Neuronal stem cell (in vitro differentiated cells): ENCODE measurements around the gene FBXL13.
"Not testable (repeated sequence)": the region's sequence is repeated elsewhere in the genome, so short reads cannot be mapped to it uniquely, and the experiment has no call there.

ENCODE experiments used
- DNase-seq: peaks from one replicate; pipeline ENCODE4 v3.0.0-alpha.2; 2013; ENCODE audit warnings: low spot score
- H2AFZ ChIP-seq: one replicate; pipeline ENCODE4 v1.6.1; 2013; ENCODE audit warnings: mild to moderate bottlenecking, low read length, inconsistent platforms
- H2AK5ac ChIP-seq: 2 replicates; pipeline ENCODE4 v1.6.1; 2013; ENCODE audit warnings: low read depth, mild to moderate bottlenecking, inconsistent platforms, low read length, moderate library complexity, mixed read lengths
- H2BK120ac ChIP-seq: 2 replicates; pipeline ENCODE4 v1.6.1; 2013; ENCODE audit warnings: low read depth, mild to moderate bottlenecking, inconsistent platforms, low read length, moderate library complexity, mixed read lengths
- H2BK12ac ChIP-seq: one replicate; pipeline ENCODE4 v1.6.1; 2013; ENCODE audit warnings: low read length, inconsistent platforms
- H2BK15ac ChIP-seq: 2 replicates; pipeline ENCODE4 v1.6.1; 2013; ENCODE audit warnings: mild to moderate bottlenecking, low read length, inconsistent platforms, mixed read lengths
- H2BK5ac ChIP-seq: one replicate; pipeline ENCODE4 v1.6.1; 2013; ENCODE audit warnings: inconsistent platforms, mild to moderate bottlenecking, low read length, moderate library complexity
- H3K14ac ChIP-seq: one replicate; pipeline ENCODE4 v1.6.1; 2013; ENCODE audit warnings: low read length, inconsistent platforms
- H3K18ac ChIP-seq: 2 replicates; pipeline ENCODE4 v1.6.1; 2013; ENCODE audit warnings: low read length, inconsistent platforms
- H3K23ac ChIP-seq: 2 replicates; pipeline ENCODE4 v1.6.1; 2013; ENCODE audit warnings: low read depth, mild to moderate bottlenecking, mixed read lengths, low read length, inconsistent platforms; ENCODE audit not compliant: poor library complexity
- H3K27ac ChIP-seq: replicated peaks from 3 replicates; pipeline ENCODE4 v1.5.1; 2013; ENCODE audit warnings: low read length, inconsistent platforms
- H3K27me3 ChIP-seq, 3 experiments: 2 replicates each; pipeline ENCODE4 v1.6.1; 2013; ENCODE audit warnings: low read length in 3 of 3, mild to moderate bottlenecking in 2 of 3, inconsistent platforms in 1 of 3, low read depth in 1 of 3, mixed read lengths in 1 of 3, moderate library complexity in 1 of 3; ENCODE audit not compliant: control insufficient read depth in 3 of 3, insufficient read depth in 3 of 3
- H3K36me3 ChIP-seq, 2 donors: replicated peaks in 1 of 2; 2 replicates each; pipeline ENCODE4 v1.6.1; 2013; ENCODE audit warnings: low read length in 2 of 2; ENCODE audit not compliant: control insufficient read depth in 2 of 2, insufficient read depth in 2 of 2
- H3K4ac ChIP-seq: 2 replicates; pipeline ENCODE4 v1.6.1; 2013; ENCODE audit warnings: inconsistent platforms, mild to moderate bottlenecking, low read length, moderate library complexity
- H3K4me1 ChIP-seq, 2 donors: 1 replicate in 1 of 2; 2 replicates in 1 of 2; pipeline ENCODE4 v1.6.1; 2013; ENCODE audit warnings: low read length in 2 of 2, low read depth in 1 of 2; ENCODE audit not compliant: control insufficient read depth in 2 of 2, insufficient read depth in 1 of 2
- H3K4me2 ChIP-seq: one replicate; pipeline ENCODE4 v1.6.1; 2013; ENCODE audit warnings: mild to moderate bottlenecking, low read length, inconsistent platforms; ENCODE audit not compliant: insufficient read depth, poor library complexity, severe bottlenecking
- H3K4me3 ChIP-seq, 2 donors: 2 replicates each; pipeline ENCODE4 v1.5.1; 2013; ENCODE audit warnings: low read length in 2 of 2, mild to moderate bottlenecking in 2 of 2, inconsistent platforms in 1 of 2, moderate library complexity in 1 of 2
- H3K79me1 ChIP-seq: one replicate; pipeline ENCODE4 v1.6.1; 2013; ENCODE audit warnings: low read depth, mild to moderate bottlenecking, inconsistent platforms, low read length, moderate library complexity
- H3K9ac ChIP-seq: one replicate; pipeline ENCODE4 v1.6.1; 2013; ENCODE audit warnings: mild to moderate bottlenecking, low read depth, low read length, inconsistent platforms; ENCODE audit not compliant: poor library complexity
- H3K9me3 ChIP-seq, 2 donors: replicated peaks in 1 of 2; 2 replicates each; pipeline versions ENCODE3 to v1.6.1; 2013; ENCODE audit warnings: low read length in 2 of 2, mild to moderate bottlenecking in 2 of 2, inconsistent platforms in 1 of 2, low read depth in 1 of 2, mixed read lengths in 1 of 2, moderate library complexity in 1 of 2; ENCODE audit not compliant: control insufficient read depth in 2 of 2, insufficient read depth in 1 of 2
- H4K8ac ChIP-seq: one replicate; pipeline ENCODE4 v1.6.1; 2013; ENCODE audit warnings: low read depth, mild to moderate bottlenecking, inconsistent platforms, low read length, moderate library complexity
- H4K91ac ChIP-seq: one replicate; pipeline ENCODE4 v1.6.1; 2013; ENCODE audit warnings: low read length, low read depth, mild to moderate bottlenecking, inconsistent platforms; ENCODE audit not compliant: poor library complexity
- WGBS, 2 donors: extraction: QIAGEN DNeasy Blood & Tissue Kit; methylation state at CpG; one replicate each; pipeline ENCODE4 v1.1.7; 2013; ENCODE audit warnings: missing lambda C conversion rate in 2 of 2, mixed read lengths in 1 of 2; ENCODE audit not compliant: insufficient read length in 2 of 2, insufficient replicate concordance in 1 of 2; ENCODE audit errors: extremely low coverage in 2 of 2; 5-methylcytosine and 5-hydroxymethylcytosine counted together

Gene FBXL13

DNA sequence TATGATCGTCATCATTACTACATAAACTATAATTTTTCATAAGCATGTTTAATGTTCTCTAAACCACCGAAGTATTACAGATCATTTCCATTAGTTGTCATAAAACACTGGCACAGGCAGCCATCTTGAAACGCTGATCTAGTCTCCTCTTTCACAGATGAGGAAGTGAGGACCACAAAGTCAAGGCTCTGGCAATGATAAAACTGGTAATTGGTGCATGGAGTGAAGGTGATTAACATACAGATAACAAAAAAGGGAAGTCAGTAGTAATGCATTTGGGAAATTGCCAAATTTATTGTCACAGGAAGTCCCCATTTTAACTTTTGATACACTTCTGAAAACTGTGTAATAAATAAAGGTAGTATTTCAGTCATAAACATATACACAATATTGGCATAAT, 49.3 kb downstream of the FBXL13 start:
- H2AFZ ChIP-seq = no peak overlapping the region
- no peaks in the 10 kb centered on the region for H3K79me1 ChIP-seq
- no peak overlapping the region for H2BK120ac ChIP-seq
- H3K4me2 ChIP-seq = no peak overlapping the region
- H3K36me3 ChIP-seq = no peaks in the 10 kb centered on the region
- no peaks in the 10 kb centered on the region for H3K4me1 ChIP-seq
- no CpG with 5 or more reads among the region's 3 CpGs for WGBS, 2 donors
- no peak overlapping the region for H3K4me3 ChIP-seq
- no peak overlapping the region for H2BK15ac ChIP-seq
- H2AK5ac ChIP-seq = no peak overlapping the region
- H3K18ac ChIP-seq = no peak overlapping the region
- H3K9ac ChIP-seq = no peak overlapping the region
- H3K4ac ChIP-seq = no peak overlapping the region
- H2BK12ac ChIP-seq = no peak overlapping the region
- DNase-seq = no peak
- no peak overlapping the region for H3K14ac ChIP-seq
- H2BK5ac ChIP-seq = no peak overlapping the region
- no peak overlapping the region for H4K91ac ChIP-seq
- no peak overlapping the region for H3K23ac ChIP-seq
- H3K27me3 ChIP-seq = no peaks in the 10 kb centered on the region
- no peaks in the 10 kb centered on the region for H3K9me3 ChIP-seq
- H4K8ac ChIP-seq = no peak overlapping the region
- no peak overlapping the region for H3K27ac ChIP-seq

DNA sequence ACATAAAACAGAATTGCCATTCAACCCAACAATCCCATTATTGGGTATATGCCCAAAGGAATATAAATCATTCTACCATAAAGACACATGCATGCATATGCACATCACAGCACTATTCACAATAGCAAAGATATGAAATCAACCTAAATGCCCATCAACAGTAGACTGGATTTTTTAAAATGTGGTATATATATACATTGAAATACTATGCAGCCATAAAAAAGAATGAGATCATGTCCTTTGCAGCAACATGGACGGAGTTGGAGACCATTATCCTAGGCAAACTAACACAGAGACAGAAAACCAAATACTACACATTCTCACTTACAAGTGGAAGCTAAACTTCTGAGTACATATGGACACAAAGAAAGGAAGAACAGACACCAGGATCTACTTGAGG, 51.0 kb downstream of the FBXL13 start:
- not testable (repeated sequence) for H2AK5ac ChIP-seq, DNase-seq, H2BK12ac ChIP-seq, H4K8ac ChIP-seq, H3K27me3 ChIP-seq, H3K18ac ChIP-seq, H3K4ac ChIP-seq, H2AFZ ChIP-seq, H2BK15ac ChIP-seq, H3K4me3 ChIP-seq, H3K27ac ChIP-seq, H4K91ac ChIP-seq, H3K14ac ChIP-seq, H2BK120ac ChIP-seq, H2BK5ac ChIP-seq, H3K4me1 ChIP-seq, H3K9me3 ChIP-seq, H3K4me2 ChIP-seq, H3K79me1 ChIP-seq, H3K23ac ChIP-seq, H3K36me3 ChIP-seq, H3K9ac ChIP-seq
- no CpG with 5 or more reads among the region's 1 CpG for WGBS, 2 donors

DNA sequence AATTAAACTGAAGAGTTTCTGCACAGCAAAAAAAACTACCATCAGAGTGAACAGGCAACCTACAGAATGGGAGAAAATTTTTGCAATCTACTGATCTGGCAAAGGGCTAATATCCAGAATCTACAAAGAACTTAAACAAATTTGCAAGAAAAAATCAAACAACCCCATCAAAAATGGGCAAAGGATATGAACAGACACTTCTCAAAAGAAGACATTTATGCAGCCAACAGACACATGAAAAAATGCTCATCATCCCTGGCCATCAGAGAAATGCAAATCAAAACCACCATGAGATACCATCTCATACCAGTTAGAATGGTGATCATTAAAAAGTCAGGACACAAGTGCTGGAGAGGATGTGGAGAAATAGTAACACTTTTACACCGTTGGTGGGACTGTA, 53.1 kb downstream of the FBXL13 start:
- H3K4ac ChIP-seq, H3K4me3 ChIP-seq, H3K23ac ChIP-seq, H4K91ac ChIP-seq, H3K4me2 ChIP-seq, H3K36me3 ChIP-seq, H2AK5ac ChIP-seq, H2AFZ ChIP-seq, H3K14ac ChIP-seq, H2BK120ac ChIP-seq, H3K9me3 ChIP-seq, H3K27ac ChIP-seq, H2BK12ac ChIP-seq, H2BK15ac ChIP-seq, DNase-seq, H3K18ac ChIP-seq, H3K27me3 ChIP-seq, H3K9ac ChIP-seq, H2BK5ac ChIP-seq, H4K8ac ChIP-seq, H3K79me1 ChIP-seq, H3K4me1 ChIP-seq: not testable (repeated sequence)
- WGBS, 2 donors = no CpG with 5 or more reads among the region's 1 CpG

DNA sequence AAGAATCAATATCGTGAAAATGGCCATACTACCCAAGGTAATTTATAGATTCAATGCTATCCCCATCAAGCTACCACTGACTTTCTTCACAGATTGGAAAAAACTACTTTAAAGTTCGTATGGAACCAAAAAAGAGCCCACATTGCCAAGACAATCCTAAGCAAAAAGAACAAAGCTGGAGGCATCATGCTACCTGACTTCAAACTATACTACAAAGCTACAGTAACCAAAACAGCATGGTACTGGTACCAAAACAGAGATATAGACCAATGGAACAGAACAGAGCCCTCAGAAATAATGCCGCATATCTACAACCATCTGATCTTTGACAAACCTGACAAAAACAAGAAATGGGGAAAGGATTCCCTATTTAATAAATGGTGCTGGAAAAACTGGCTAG, 53.7 kb downstream of the FBXL13 start:
- WGBS, 2 donors = no CpG with 5 or more reads among the region's 3 CpGs
- H3K27ac ChIP-seq, H4K91ac ChIP-seq, H2BK12ac ChIP-seq, H3K4me1 ChIP-seq, H3K14ac ChIP-seq, H3K23ac ChIP-seq, H4K8ac ChIP-seq, H3K36me3 ChIP-seq, H3K9me3 ChIP-seq, H2AK5ac ChIP-seq, H2AFZ ChIP-seq, H3K79me1 ChIP-seq, H2BK15ac ChIP-seq, H2BK5ac ChIP-seq, H3K4ac ChIP-seq, H3K9ac ChIP-seq, H3K18ac ChIP-seq, H3K4me2 ChIP-seq, DNase-seq, H3K27me3 ChIP-seq, H2BK120ac ChIP-seq, H3K4me3 ChIP-seq: not testable (repeated sequence)
